HuH-7 (cell line): ENCODE measurements around the gene COQ2.
"Not testable (repeated sequence)": the region's sequence is repeated elsewhere in the genome, so short reads cannot be mapped to it uniquely, and the experiment has no call there.

Experiments used
- DNase-seq: peaks from one replicate; pipeline ENCODE4 v3.0.0; 2011; ENCODE audit warnings: low spot score

COQ2 gene

DNA sequence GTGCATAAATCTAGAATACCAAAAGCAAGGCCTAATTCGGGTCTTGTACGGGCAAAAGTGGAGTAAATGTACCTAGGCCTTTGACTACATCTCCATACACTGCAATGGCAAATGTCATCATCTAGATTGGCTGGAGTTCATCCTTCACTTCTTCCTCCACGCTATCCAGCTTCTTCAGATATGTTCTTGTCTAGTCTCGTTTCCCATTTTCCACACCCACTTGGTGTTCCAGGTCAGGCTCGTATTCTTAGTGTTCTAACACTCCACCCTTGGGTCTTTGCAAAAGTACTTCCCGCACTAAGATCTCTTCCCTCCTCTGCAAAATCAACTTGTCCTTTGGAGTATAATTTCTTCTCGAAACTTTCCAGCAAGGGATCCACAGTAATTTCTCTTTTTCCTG lies 1.4 kb downstream of the COQ2 start:
- DNase-seq, result no peak

DNA sequence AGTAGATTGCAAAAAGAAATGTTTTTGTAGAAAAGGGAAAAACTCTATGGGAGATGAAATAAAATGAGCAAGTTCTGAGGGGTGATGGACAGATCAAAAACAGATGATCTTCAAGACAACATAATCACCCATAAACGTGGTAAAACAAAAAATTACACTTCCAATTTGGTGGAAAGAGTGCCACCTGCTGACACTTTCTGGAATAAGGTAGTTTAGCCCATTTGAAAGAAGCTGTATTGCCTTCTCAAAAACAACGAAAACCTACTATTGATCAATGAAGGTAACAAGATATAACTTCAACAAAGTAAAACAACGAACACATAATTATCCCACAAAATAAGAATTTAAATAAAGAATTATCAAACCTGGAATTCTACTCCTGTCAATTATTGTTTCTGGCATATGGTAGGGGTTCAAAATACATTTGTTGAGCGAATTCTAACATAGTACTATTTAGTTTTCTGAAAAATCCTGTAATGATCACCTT lies 2.5 kb downstream of the COQ2 start:
- peak; percentile 19 for DNase-seq

DNA sequence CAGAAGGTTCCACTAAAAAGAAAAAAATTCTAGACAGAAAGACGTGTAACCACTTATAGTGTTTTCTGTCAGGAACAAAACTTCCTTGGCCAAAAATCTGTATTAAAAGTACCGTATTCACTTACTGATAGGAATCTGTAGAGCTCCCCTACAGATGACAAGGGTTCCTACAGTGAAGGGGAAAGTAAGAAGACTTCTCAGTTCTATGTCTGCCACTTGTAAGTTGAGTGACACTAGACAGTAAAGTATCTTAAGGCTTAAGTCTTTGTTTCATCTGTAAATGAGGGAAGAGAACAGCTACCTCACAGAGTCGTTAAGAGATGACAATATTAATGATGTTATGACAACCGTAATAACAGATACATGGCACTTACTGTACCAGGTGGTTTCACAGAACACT lies 3.3 kb downstream of the COQ2 start:
- no peak for DNase-seq

DNA sequence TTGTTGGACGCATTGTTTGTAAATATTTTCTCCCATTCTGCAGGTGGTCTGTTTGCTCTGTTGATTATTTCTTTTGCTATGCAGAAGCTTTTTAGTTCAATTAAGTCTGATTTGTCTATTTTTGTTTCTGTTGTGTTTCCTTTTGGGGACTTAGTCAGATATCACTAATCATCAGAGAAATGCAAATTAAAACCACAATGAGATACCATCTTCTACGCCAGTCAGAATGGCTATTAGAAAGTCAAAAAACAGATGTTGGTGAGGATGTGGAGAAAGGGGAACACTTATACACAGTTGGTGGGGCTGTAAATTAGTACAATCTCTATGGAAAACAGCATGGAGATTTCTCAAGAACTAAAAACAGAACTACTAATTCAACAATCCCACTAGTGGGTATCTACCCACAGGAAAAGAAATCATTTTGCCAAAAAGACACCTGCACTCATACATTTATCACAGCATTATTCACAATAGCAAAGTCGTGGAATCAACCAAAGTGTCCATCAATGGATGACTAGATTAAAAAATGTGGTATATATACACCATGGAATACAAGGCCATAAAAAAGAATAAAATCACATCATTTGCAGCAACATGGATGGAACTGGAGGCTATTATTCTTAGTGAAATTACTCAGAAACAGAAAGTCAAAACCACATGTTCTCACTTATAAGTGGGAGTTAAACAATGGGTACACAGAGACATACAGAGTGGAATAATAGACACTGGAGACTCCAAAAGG lies 8.1 kb downstream of the COQ2 start:
- no peak for DNase-seq

DNA sequence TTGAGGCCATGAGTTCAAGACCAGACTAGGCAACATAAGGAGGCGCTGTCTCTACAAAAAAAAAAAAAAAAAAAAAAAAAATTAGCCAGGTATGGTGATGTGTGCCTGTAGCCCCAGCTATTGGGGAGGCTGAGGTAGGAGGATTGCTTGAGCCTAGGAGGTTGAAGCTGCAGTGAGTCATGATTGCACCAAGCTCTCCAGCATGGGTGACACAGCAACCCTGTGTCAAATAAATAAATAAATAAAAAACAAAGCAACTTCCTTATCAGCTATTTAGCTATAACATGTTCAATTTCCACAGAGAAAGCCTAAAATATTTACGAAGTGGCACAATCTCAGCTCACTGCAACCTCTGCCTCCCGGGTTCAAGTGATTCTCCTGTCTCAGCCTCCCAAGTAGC lies 10.7 kb downstream of the COQ2 start:
- DNase-seq, result not testable (repeated sequence)

DNA sequence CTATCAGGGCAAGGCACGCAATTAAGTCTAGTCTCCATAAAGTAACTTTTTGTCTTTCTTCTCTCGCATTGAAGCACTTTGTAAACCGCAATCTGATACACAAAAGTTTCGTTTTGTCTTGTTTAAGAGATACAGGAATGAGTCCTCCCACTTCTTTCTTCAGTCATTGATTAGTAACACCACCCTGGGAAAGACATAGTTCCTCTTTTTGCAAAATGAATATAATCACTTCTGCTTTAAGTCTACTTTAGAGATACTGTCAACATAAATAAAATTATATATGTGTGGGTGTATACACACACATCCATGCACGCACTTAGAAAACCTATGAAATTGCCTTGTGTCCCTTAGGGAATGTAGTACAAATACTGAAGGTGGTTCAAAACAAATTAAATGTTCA lies 11.7 kb downstream of the COQ2 start:
- DNase-seq, result no peak

DNA sequence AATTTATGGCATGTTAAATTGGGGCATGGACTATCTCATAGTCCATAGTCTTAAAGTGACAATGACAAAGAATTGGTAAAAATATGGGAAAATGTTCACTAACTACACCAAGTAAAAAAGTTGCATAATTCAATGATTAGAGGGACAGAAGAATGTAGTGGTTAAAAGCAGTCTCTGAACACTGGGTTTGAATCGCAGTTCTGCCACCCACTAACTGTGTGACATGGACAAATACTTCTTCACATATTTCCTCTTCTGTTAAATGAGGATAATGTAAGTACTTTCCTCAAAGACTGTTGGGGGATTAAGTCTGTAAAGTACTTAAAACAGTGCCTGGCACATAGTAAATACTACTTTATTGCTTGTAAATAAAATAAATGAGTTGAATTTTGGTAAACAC lies 15.3 kb downstream of the COQ2 start:
- no peak for DNase-seq

DNA sequence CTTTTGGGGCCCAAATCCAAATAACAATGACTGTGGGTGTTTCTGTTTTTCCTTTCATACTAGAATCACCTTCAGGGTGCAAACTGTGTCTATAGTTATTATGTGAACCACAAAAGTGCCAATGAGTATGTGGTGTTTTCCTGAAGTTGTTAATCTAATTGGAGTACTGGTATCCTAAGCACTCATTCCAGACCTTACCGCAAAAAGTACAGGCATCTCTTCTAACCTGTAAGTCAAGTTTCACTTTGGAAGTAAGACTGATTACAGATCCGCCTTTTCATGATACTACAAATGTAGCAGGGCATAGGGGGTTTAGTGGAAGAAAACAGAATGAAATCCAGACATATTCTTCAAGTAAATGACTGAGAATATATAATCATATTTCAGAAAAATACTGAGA lies 16.1 kb downstream of the COQ2 start:
- DNase-seq, result no peak

DNA sequence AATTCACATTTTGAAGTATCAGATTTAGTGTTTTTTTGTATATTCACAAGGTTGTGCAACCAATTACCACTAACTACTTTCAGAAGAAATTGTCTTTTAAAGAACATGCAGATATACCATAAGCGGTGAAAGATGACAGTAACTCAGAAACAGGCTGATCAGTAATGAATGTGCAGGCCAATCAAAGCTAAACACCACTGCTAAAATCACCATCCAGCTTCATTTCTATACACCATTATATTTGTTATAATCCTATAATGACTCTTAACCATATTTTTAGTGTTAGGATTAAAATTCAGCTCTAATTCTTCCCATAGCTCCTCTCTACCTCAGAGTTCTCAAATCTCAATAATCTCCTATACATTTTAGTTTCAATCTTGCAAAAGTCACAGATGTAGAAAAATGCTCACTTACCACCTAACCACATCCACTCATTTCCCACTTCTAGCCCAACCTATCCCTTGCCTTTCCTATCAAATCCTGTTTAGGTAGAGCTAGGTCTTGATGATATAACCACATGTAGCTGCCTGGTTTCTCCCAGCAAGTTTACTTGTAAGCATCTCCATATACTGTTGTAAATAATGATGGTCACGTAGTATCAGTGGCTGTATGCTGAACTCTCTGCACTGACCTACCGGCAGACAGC lies 16.6 kb downstream of the COQ2 start:
- no peak for DNase-seq

DNA sequence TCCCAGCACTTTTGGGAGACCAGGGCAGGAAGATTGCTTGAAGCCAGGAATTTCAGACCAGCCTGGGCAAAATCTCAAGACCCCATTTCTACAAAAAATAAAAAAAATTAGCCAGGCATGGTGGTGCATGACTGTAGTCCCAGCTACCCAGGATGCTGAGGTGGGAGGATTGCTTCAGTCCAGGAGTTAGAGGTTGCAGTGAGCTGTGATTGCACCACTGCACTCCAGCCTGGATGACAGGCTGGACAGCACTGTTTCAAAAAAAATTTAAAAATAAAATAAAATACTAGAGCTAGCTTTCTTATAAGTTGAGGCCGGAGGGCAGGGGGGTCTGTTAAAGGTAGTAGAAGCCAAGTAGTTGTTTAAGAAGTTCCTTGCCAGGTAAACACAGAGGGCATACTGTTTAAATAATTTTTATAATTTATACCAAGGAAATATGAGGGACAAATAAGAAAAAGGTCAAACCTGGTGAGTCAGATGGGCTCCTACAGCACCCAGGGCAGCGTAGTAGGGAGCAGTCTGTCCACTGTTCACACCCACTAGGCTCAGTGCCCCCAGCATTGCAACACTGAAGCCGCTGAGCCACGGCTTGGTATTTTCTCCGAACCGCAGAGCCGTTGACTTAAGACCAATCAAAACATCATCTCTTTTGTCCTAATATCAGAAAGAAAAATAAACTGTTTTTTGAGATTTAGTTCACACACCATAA lies 17.3 kb downstream of the COQ2 start:
- no peak for DNase-seq

DNA sequence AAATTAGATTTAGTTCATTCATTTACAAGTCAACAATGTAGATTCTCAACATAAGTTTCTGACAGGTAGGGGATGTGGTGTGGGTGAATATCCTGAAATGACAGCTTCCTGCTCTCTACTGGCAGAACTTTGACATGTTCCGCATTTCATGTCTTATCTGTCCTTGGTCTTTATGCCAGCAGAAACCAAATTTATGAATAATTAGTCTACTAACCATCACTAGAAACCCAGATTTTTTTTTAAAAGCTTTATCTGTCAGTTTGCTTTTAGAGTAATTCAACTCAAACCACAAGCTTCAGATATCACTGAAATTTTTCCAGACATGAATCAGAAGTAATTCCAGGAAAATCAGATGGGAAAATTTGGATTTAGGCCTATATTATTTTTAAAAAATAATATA lies 17.9 kb downstream of the COQ2 start:
- no peak for DNase-seq

DNA sequence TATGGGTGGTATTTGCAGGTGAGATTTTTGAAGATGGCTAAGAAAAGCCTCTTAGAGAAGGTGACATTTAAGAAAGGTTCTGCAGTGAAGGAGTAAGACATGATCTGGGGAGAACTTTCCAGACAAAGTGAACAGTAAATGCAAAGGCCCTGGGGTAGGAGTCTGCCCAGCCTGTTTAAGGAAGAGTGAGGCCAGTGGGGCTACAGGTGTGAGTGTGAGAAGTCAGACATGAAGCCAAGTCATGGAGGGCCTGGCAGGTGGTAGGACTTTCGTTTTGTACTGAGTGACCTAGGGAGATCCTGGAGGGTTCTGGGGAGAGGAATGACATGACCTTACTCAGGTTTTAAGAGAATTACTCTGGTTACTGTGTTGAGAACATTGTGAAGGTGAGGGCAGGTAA lies 21.5 kb downstream of the COQ2 start:
- no peak for DNase-seq

DNA sequence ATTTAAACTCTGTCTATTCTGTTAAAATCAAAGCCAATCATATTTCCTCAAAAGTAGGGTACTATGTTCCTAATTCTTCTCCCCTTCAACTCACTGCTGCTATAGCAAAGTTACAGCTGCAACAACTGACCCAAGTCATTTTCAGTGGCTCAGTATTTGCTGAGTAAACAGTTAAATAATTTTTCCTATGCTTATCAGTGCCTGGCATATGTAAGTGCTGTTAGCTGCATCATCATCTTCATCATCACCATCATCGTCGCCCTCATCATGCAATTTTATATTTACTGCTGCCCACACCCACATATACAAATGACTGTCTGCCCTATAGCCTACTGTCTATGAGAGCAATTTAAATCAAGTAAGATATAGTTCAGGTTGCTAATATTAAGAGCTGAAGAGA lies 21.9 kb downstream of the COQ2 start:
- DNase-seq, result no peak

DNA sequence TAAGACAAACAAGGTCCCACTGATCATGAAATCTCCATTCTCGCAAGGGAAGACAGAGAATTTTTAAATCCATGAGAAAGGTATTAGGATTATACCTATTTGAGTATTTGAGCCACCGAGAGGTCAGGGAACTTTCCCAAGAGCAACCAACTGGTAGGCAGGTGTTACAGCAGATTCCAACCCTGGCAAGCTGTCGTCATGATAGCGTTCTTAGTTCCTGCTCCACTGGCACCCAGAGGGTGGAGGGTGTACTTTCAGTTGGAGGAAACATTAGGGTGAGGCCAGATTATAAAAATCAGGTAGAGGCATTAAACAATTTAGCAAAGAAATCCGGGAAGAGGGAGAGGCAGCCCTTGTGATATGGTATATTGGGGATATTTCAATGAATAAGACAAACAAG lies 23.3 kb downstream of the COQ2 start:
- no peak for DNase-seq

DNA sequence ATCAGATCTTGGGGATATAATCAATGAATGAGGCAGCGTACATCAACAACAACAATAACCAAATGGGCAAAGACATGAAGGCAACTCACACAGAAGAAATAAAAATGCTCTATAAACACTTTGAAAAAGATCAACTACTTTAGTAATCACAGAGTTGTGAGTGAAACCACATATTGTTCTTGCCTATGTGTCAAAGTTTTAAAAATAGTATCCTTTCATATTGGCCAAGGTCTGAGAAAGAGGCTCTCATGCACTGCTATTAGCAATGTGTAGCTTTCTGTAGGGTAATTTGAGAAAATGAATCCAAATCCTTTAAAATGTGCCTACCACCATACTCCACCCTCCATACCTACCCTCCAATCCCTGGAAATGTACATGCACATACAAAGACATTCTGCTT lies 25.0 kb downstream of the COQ2 start:
- no peak for DNase-seq

DNA sequence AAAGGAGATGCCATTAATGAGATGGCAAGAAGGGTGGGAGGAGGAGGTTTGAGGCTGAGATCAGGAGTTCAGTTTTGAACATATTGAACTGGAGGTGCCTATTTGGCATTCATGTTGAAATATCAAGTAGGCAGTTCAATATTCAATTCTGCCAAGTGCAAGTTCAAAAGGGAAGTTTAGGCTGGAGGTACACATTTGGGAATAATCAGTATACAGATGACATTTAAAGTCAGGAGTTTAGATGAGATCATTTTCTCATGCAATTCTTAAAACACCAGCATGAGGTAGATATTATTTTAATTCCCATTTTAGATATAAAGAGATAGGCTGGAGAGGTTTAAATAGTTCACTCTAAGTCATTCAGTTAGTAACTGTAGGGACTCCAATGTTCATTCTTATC lies 26.1 kb downstream of the COQ2 start:
- no peak for DNase-seq

DNA sequence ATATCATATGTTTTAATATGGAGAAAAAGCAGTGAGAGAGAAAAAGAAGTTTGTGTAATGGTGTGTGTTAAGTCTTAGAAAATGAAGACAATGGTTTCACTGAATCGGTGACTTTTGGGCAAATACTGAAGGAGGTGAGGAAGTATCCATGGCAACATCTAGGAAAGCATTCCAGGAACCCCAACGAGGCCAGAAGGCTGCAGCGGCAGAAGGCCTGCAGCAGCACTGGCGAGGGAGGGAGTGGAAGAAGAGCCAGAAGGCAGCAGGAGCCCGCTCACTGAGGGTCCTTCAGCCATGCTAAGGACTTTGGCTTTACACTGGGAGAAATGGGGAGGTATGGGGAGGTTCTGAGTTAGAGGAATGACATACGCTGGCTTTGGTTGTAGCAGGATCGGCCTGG lies 26.8 kb downstream of the COQ2 start:
- no peak for DNase-seq

DNA sequence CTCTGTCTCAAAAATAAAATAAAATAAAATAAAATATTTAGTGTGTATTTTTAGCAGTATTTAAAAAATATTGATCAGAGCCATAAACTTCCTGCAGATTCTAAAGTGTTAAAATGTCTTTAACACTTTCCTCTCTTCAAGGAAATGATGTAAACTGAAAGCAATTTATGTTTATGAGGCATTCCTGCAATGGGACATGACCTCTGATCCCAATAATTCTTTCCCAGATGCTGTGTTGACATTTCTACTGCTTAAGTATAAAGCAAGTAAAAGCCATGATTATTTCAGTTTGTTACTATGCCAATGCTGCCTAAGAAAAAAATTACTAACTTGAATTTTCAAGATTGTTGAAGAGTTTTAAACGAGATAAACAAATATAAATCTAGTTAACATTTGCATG lies 29.0 kb downstream of the COQ2 start:
- DNase-seq, result peak; percentile 36

DNA sequence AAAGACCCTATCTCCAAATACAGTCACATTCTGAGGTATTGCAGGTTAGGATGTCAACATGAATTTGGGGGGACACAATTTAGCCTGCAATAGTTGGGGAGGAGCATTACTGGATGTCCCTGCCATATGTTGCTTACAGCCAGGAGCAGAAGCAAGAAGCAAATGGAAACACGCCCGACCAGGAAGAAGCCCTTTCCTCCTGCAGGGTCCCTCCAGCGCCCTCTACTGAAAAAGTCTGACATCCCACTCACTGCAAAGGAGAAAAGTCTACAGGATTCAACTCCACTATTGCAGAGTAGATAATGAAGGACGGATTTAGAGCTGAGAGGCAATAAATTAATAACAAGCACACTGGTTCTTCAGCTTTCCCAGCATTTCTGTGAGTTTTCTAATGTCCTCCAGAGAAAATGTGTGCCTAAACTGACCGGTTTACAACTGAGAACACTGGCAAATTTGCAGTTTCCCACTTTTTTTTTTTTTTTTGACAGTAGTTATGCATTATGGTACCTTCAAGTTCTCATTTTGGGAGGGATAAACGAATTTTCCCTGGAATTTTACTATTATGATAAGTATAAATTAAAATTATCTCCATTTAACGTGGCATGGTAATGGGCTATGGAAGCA lies 31.7 kb downstream of the COQ2 start:
- peak; percentile 28 for DNase-seq

DNA sequence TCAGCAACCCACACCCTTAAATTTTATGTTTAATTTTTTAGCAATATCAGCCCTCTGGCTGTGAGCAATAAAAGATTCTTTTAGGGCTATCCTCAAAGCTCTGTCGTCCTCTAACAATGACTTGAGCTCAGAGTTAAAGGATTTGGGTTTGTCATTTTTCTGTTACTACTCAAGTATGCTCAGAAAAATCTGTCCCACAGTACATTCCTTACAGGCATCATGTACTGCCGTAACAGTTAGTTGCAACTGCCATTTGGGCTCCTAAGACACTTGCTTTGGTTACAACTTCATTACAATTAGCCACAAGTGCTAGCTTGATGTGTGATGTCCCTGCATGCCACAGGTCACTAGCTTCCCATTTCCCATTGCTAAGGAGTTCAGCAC lies 33.2 kb downstream of the COQ2 start:
- no peak for DNase-seq

DNA sequence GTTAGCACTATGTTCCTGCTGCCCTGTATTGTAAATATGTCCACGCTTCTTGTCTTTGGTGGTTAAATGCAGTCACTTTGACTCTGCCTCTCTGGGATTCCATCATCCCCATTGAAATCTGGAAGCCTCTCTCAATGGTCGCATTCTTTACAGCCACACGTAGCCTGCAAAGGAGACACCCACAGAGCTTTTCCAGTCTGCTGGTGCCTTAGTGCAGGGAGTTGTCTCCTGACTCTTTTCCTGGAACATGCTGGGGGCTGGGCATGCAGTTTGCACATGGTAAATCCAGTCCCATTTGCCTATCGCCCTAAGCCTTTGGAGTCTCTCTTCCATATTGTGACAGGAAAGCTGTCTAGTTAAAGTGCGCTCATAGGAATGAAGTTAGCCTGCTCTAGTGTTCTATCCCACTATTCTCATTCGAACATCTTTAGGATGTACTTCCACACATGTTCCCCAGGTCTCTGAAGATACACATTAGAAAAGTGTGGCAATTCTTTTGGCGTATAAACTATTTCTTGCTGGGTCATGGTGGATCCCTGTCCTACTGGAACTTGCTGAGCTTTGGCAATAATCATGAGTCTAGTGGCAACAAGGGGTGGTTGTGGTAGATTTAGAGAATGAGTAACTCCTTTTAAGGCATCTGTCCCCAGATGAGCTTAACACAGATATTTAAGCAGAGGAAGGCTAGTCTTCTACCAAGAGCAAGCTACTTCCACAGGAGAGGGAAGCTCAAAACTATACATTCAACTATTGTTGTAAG lies 33.7 kb downstream of the COQ2 start:
- no peak for DNase-seq

DNA sequence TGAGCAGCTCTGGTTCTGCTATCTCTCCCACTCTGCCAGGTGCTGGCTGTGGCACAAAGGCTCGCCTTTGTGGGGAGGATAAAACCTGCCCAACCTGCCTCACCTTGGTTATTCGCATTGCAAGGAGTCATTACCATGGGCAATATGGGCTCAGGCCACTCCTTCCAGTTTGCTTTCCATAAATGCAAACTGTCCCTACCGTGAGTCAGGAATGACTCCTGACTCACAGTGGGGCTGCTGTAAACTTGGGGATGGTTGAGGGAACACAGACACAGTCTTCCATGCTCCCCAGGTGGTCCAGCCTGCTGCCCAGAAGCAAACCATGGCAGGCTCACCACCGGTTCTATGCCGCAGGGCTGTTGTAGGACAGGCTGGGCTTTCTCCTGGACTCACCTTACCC lies 36.1 kb downstream of the COQ2 start:
- no peak for DNase-seq
